ENCODE results near the gene TTC7B.
A peak's percentile ranks its signal among the peaks of the same experiment; 100 is the strongest.

TTC7B gene

DNA sequence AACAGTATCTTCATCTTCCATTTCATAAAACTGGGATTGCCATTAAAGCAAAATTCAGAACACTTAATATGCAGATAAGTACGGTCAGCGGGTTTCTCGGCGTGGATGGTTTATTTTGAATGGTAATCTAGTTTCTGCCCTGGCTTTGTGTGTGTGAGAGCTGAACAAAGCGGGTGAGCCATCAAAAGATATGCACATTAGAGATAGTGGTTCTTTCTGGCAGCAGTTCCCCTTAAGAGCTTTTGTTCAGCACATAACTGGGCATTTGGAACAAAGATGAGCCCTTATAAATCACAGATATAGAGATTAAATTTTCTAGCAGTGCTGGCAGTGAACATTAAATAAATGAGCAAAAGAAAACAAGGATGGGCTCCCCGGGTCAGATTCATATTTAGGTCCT, 211.9 kb downstream of the TTC7B start:
- DNase-seq = no peak
- intact Hi-C loops (cut with DNase I) = loop anchor here (5.0 kb wide), 1 partner anchor 207 kb away; the partner anchor contains the start of gene CALM1

DNA sequence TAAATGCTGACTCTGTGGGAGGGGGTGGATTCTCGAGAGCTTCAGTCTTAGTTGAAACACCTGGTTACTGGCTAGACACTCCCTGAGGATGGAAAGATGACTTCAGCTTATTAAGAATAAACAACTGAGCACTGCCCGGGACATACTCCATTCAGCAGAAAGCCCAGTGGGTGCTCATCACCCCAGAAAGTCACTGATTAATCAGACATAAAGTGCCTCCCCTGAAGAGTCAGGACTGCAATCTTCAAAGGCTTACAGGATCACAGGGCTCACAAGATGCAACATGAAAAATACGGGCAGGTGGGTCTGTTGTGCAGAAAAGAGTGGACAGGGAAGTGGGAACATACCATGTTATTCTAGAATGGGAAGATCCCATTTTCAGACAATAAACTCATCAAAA, 212.4 kb downstream of the TTC7B start:
- intact Hi-C loops (cut with DNase I) = loop anchor here (5.0 kb wide), 1 partner anchor 207 kb away; the partner anchor contains the start of gene CALM1

DNA sequence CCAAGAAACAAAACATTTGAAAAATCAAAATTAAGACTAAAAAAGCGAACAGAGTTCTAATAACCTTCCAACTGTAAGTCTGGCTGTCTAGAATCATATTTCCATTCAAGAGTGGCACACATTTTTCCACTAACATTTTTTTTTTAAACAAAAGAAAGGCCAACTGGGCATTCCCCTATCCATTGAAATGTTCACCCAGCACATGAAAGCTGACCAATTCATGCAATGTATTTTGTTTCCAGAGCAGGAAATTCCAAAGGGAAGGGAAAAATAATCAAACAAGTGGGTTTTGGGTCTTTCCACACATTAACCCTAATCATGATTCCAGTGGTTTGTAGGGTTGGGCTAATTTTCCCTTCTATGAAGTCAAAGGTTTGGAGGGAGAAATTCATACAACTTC, 212.9 kb downstream of the TTC7B start:
- intact Hi-C loops (cut with DNase I) = loop anchor here (5.0 kb wide), 1 partner anchor 206 kb away; the partner anchor contains the start of gene CALM1
- DNase-seq = no peak

More for the DNA sequence above, 212.4 kb downstream of the TTC7B start:
- DNase-seq = no peak

DNA sequence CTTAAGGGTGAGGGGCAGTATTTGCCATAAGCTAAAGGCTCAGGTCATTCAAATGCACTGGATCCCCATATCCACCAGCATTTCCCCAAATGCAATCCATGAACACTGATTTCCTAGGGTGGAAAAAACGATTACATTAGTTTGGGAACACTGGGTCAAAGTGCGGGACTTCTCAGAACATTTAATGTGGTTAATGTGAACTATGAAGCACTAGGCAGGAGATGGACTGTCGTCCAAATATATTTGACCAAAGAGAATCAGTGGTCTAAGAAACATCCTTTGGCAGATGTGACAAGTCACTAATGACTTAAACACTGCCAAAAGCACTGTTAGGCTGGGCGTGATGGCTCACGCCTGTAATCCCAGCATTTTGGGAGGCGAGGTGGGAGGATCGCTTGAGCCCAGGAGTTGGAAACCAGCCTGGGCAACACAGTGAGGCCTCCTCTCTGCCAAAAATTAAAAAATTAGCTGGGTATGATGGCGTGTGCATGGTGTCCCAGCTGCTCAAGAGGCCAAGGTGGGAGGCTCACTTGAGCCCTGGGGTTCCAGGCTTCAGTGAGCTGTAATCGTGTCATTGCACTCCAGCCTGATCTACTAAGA, 214.0 kb downstream of the TTC7B start:
- intact Hi-C loops (cut with DNase I) = loop anchor here (5.0 kb wide), 1 partner anchor 205 kb away; the partner anchor contains the start of gene CALM1
- no peak for DNase-seq

DNA sequence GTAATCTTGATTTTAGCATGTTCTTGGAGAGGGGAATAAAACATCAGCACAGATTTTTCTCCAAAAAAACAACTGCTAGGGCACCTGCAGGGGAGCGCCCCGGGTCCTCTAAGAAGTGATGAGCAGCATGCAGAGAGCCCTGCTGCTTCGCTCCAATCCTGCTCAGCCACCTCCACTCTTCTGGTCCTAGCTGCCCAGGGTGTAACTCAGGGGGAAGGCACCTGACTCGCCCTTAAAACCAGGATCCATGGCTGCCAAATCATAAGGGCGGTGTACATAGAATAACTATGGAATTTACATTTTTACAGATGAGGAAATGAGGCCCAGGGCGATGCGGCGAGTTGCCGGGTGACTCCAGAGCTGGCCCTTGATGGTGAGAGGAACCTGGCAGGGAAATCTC, 214.7 kb downstream of the TTC7B start:
- DNase-seq = no peak
- intact Hi-C loops (cut with DNase I) = loop anchor here (5.0 kb wide), 1 partner anchor 204 kb away; the partner anchor contains the start of gene CALM1

DNA sequence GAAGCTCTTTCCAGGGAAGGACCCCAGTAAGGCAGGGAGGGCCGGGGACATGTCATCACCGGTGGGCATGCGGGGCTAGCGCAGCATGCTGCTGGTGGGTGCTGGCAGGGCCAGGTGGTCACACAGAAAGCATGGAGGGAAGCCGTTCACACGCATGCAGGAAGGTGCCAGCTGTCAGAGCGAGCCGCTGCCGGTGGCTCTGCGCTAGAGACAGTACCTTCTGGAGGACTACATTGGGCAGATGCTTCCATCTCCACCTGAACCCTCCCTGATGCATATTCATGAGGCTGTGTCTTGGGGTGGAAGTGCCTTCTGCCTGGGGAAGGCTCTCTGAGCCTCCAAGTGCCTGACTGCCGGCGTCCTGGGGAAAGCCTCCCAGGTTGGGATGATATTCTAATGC, 215.6 kb downstream of the TTC7B start:
- DNase-seq = no peak
- intact Hi-C loops (cut with DNase I) = loop anchor here (5.0 kb wide), 1 partner anchor 203 kb away; the partner anchor contains the start of gene CALM1

DNA sequence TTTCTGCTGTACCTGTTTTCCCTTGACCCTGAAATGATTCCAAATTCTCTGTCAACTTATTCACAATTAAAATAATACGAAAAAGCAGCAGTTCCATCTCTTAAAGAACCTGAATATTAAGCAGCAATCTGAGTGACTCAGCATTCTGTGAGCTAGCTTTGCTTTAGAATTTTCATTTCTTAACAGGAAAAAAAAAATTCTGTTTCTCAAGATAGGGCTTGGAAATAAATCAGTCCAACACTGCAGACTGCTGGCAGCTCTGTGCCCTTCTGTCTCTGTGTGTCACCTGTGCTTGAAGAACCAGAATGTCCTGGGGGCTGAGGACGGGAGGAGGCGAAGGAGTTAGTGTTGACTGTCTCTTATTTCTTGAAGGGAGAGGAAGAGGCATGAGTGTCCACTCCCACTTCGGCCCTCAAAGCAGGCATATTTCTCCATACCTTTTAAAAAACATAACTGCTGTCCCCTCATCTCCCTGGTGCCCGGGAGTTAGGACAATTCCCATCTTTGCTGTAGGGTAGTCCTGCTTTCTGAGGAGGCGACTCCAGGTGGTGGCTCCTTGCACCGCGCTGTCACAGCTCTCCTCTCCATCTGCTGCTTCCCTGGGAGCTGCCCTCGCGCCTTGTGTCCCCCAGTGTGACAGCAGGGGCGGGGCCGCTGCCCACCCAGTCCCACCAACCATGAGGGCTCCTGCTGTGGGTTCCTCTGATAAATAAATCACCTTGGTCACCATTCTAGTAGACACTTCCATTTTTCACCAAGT, 216.3 kb downstream of the TTC7B start:
- DNase-seq = peak in 32 of 42 donors; percentile 36 to 77 (median 59)
- intact Hi-C loops (cut with DNase I) = loop anchor here (5.0 kb wide), 1 partner anchor 203 kb away; the partner anchor contains the start of gene CALM1

DNA sequence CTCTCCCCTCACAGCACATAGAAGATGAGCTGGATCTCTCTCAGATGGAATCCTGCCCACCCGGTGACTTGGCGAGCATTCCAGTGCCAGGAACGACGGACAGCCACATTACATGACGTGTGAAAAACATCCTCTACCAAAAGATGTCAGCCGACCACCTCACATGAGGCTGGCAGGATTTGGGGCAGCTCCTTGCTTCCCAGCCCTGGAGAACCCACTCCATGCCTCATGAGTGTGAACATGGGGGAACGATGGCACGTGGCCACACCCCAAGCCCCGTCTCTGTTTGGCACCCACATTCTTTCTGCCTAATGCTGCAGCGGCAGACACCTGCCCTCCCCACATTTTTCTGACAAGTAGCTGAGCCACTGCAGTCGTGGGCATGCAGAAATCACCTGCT, 216.9 kb downstream of the TTC7B start:
- peak in 34 of 42 donors; percentile 39 to 79 (median 60) for DNase-seq

DNA sequence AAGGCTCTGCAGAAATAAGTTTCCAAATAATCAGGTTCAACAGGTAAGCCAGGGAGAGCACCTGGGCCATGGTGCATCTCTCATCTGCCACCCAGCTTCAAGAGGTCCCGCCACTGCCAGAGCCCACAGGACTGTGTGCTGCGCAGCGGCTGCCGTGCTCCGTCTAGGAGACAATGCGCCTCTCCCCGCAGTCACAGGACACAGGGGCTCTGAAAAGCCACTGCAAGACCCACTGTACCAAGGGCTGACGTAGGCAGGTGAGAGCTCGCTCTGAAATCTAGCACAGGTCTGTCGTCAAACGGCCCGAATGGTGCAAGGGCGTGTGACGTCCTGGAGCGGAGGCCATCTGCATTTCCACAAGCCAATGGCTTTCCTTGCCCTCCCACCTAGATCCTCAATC, 218.3 kb downstream of the TTC7B start:
- intact Hi-C loops (cut with DNase I) = no loop called here

More for the DNA sequence above, 216.9 kb downstream of the TTC7B start:
- intact Hi-C loops (cut with DNase I) = no loop called here

DNA sequence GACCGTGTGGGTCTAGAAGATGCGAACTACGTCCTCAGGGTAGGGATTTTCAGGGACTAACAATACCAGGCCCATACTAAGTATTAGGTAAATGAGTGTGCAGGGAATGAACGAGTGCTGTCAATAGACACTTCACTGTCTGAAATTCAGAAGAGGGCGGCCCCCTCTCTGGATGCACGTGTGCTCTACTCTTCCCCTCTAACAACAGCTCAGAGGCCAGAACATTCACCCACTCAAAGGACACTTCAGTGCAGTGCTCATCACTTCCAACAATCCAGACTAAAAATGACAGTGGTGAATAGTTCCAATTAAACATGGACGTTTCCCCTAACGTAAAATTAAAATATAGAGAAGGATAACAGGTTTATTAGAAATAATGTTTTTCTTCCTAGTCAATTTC, 219.5 kb downstream of the TTC7B start:
- DNase-seq = no peak
- intact Hi-C loops (cut with DNase I) = no loop called here

More for the DNA sequence above, 218.3 kb downstream of the TTC7B start:
- no peak for DNase-seq

DNA sequence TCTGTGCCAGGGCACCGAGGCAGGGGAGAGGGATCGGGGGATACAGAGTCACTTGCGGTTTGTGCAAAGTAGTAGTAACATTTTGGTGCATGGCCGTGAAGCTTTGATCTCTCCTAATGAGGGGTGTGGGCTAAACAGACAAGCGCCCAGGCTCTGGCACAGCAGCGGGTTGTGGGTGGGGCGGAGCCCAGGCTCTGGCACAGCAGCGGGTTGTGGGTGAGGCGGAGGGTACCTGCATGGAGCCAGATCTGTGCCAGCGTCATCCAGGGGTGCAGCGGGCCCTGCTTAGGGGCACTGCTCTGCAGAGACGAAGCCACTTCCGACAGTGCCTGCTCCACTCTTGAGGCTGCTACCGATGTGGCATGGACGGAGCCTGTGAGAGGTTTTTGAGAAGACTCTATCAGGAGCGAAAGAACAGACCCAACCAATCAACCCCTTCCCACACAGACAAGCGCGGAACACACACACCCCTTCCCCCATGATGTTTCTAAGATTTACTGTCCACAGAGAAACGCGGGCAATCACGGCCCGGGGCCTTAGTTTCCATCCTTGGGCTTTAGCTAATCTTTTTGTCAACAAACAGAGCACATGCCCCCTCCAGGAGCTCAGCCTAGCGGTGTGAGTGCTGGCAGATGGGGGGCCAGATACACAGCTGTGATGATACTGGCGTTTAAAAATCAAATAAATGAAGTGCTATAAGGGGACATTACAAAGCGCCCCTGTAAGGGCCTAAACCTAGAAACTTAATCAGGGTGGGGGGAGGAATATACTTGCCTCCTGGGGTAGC, 222.8 kb downstream of the TTC7B start:
- intact Hi-C loops (cut with DNase I) = no loop called here
- DNase-seq = no peak

DNA sequence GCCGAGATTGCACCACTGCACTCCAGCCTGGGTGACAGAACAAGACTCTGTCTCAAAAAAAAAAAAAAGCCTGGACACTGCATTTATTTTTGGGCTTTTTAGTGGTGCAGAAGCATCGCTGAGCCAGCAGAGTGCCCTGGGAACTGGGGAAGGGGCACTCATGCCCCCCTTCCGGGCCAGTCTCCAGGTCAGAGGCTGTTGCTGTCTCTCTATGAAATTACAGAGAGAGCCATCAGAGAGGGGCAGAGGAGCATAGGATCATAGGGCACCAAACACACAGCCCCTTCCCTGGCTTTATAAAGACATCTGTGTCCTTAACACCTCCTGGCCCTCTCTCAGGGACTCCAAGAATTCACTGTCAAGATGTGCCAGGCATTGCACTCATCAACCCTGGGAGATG, 223.6 kb downstream of the TTC7B start:
- intact Hi-C loops (cut with DNase I) = no loop called here
- DNase-seq = no peak

DNA sequence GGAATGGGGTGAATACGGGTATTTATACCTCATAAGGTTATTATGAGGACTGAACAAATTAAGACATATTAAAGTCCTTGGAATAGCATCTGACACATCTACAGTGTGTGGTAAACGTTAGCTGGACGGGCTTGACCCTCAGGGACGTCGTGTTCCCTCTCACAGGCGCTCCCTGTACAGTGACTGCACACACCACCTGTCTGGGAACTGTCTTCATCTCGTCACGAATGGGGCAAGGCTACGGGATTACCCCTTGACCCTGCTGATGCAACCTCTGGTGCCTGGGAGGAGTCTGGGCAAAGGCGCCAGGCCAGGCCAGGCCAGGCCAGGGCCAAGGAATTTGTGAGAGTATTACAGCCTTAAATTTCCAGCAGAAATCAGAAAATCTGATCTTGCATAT, 228.3 kb downstream of the TTC7B start:
- DNase-seq = no peak
- intact Hi-C loops (cut with DNase I) = no loop called here

DNA sequence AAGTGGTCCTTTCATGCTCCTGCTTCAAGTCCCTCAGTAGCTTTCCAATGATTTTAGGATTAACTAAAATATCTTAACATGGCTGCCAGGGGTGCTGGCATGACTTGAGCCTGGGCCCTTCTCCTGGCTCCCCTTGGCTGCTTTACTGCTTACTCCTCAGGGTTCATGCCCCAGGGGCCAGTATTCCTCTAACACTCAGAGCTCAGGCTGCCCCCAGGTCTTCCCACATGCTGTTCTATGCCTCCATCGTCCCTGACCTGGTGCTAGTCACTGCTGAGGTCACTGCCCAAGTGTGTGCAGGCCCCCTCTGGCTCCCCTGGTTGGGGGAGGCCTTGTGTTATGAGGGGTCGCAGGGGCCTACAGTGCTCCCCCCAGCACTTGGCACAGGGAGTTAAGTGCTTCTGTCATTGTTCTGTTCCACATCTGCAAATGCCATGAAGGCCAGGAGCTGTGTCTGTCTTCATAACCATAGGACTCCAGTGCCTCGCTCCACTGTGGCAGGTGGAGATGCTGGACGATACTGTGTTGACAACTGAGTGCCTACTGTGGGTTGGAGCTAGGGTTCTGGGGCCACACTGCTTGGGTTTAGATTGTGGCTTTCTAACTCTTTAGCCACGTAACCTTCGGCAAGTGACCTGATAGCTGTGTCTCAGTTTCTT, 228.8 kb downstream of the TTC7B start:
- DNase-seq = no peak

DNA sequence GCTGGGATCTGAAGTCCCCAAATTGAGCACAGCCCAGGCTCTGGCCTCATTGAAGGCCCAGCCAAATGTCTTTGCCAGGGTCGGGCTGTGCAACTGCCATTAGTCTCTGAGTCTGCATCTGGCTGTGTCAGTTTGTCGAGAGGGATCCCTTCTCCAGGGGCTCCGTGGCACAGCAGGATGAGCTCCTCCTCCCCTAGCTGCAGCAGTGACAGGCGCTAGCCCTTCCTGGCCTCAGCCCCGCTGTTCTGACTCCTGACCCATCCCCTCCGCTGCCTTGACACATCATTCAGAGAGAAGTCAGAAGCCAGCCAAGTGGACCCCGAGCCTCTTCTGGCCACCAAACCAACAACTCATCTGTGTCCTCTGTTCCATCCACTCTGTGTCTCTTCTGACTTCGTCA, 231.1 kb downstream of the TTC7B start:
- DNase-seq = no peak
- intact Hi-C loops (cut with DNase I) = no loop called here

More for the DNA sequence above, 228.8 kb downstream of the TTC7B start:
- intact Hi-C loops (cut with DNase I) = no loop called here

DNA sequence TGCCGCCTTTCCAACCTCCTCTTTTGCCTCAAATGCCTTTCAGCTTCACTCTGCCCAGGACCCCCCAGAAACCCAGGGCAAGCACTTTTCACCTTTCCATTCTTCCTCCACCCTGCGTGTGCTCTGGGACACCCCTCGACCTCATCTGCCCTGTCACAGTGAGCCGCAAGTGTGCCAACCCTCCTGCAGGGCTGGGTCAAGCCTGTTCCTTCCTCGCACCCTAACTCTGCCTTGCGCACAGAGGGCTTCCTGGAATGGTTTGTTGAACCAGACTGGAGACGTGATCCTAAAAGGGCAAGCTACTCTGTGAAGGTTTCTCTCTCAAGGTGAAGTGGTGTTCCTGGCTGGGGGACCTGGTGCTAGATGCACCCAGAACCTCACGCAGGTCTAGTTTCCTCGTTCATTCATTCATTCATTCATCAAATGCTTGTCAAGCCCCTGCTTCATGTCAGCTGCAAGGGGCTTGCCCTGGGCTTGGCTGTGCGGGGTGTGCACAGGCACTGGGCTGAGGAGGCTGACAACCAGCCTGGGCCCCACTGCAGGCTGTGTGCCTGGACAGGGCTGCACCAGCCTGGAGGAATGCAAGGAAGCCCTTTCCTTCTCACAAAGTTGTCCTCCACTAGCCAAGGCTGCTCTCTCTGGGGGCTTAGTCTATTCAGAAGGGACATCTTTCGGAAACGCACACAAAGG, 232.2 kb downstream of the TTC7B start:
- intact Hi-C loops (cut with DNase I) = no loop called here
- no peak for DNase-seq

DNA sequence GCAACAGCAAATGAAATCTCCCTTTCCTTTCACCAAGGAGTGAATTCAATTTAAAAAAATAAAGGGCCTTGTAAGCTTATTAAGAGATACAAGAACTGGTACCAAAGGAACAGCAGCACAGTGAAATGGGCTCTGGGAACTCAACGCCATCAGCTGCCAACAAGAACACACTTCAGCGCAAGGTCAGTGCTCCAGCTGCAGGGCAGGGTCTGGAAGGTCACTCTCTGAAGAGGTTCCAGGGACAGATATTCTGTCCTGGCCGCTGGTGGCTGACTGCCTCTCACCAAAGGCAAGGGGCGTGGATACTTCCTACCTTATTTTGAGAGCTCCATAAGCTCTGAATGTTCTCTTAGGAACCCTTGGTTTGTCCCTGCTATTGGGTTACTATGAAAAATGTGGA, 232.8 kb downstream of the TTC7B start:
- no peak for DNase-seq
- intact Hi-C loops (cut with DNase I) = no loop called here

DNA sequence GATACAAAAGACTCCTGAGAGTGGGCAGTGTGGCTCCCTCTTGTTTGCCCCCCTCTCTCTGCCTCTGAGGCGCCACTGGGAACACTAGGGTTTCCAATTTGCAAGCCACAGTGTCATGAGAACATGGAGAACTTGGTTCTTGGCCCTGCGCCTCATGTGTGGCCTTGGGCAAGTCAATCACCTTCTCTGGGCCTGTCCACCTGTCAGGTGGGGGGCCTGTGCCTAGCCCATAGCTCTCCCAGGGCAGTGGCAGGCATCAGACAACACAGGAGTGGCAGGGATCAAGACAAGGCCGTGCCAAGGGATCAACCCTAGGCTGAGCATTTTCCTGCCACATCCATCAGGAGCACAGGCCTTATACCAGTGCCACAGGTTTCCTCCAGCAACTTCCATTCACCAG, 234.1 kb downstream of the TTC7B start:
- intact Hi-C loops (cut with DNase I) = no loop called here
- no peak for DNase-seq

All from head of caudate nucleus (tissue), 42 donors.